ENCODE measurements around the gene IFT122.
"Not testable (repeated sequence)": the region's sequence is repeated elsewhere in the genome, so short reads cannot be mapped to it uniquely, and the experiment has no call there.

IFT122 gene, protein sequence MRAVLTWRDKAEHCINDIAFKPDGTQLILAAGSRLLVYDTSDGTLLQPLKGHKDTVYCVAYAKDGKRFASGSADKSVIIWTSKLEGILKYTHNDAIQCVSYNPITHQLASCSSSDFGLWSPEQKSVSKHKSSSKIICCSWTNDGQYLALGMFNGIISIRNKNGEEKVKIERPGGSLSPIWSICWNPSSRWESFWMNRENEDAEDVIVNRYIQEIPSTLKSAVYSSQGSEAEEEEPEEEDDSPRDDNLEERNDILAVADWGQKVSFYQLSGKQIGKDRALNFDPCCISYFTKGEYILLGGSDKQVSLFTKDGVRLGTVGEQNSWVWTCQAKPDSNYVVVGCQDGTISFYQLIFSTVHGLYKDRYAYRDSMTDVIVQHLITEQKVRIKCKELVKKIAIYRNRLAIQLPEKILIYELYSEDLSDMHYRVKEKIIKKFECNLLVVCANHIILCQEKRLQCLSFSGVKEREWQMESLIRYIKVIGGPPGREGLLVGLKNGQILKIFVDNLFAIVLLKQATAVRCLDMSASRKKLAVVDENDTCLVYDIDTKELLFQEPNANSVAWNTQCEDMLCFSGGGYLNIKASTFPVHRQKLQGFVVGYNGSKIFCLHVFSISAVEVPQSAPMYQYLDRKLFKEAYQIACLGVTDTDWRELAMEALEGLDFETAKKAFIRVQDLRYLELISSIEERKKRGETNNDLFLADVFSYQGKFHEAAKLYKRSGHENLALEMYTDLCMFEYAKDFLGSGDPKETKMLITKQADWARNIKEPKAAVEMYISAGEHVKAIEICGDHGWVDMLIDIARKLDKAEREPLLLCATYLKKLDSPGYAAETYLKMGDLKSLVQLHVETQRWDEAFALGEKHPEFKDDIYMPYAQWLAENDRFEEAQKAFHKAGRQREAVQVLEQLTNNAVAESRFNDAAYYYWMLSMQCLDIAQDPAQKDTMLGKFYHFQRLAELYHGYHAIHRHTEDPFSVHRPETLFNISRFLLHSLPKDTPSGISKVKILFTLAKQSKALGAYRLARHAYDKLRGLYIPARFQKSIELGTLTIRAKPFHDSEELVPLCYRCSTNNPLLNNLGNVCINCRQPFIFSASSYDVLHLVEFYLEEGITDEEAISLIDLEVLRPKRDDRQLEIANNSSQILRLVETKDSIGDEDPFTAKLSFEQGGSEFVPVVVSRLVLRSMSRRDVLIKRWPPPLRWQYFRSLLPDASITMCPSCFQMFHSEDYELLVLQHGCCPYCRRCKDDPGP

GRCh38 chr3:129439817-129440617 lies at the start of gene IFT122, which contains the start of gene MBD4:
Gene IFT122 (plus strand): TSS chr3:129440224. CDS start chr3:129440331, 107 bp downstream.
Gene MBD4 (minus strand): TSS chr3:129439948. CDS start chr3:129439833, 115 bp downstream.
- DNase-seq (ENCODE audit: low read depth), result peak; percentile 99

- DNase-seq (ENCODE audit: low read depth), result not testable (repeated sequence)
Measured at GRCh38 chr3:129391583-129391982, 48.4 kb upstream of the IFT122 start.

DNA sequence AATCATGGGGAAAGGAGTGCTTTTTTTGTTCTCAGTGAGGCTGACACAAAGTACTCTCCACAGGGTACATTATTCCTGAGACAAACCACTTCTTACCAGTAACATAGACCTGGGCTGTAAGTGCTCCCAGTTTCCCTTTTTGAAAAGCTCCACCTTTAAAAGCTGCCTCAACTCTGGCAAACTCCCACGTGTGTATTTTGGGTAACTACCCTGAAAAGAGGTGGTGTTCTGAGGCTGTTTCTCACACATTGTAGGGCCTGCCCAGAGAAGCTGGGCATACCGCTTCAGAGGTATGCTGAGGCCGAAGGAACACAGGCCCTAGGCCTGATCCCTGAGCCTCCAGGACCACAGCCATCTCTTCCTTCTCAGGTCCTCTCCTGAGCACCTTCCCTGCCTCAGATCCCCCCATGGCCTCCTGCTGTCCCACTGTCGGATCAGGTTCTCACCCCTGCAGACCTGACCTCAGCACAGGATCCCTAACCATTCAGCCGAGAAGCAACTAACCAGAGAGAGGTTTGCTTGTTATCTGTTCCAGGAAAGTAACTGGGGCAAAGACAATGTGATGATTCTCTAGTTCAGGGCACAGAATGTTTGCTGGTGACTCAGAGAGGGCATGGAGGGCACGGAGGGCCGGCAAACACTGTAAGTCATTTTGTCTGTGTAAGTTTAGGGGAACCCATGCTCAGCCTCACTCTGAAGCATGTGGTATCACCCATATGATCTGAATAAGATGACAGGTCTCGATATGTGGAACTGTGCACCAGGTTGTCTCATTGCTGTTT lies 47.7 kb upstream of the IFT122 start:
- not testable (repeated sequence) for DNase-seq (ENCODE audit: low read depth)

- no peak for DNase-seq (ENCODE audit: low read depth)
Measured at GRCh38 chr3:129393271-129393670, 46.8 kb upstream of the IFT122 start.

GRCh38 chr3:129393760-129394564 lies 46.1 kb upstream of the IFT122 start:
- DNase-seq (ENCODE audit: low read depth), result not testable (repeated sequence)

DNA sequence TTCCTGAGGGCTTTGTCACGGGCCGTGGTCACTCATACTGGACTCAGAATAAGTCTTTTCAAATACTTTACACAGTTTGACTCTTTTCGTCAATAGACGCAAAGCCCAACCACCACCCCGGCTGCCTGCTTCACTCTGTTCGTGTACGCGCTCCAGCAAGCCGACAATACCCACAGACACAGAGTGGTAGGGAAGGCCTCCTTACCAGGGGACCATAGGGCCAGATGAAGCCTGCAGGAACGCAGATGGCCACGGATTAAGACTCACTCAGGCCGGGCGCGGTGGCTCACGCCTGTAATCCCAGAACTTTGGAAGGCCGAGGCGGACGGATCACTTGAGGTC lies 41.2 kb upstream of the IFT122 start:
- DNase-seq (ENCODE audit: low read depth), result no peak

- peak; percentile 68 for DNase-seq (ENCODE audit: low read depth)
Measured at GRCh38 chr3:129399145-129399894, 40.7 kb upstream of the IFT122 start.

DNA sequence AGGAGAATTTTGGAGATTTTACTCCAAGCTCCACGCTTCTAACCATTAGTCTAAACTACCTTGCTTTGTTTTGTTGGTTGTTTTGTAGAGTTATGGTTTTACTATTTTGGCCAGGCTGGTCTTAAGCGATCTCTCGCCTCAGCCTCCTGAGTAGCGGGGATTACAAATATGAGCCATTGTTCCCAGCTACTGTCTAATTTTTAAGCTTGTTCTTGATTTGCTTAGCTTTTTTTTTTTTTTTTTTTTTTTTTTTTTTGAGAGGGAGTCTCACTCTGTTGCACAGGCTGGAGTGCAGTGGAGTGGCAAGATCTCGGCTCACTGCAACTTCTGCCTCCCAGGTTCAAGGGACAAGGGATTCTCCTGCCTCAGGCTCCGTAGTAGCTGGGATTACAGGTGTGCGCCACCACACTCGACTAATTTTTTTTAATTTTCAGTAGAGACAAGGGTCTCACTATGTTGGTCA lies 40.1 kb upstream of the IFT122 start:
- DNase-seq (ENCODE audit: low read depth), result no peak

GRCh38 chr3:129402210-129402609 lies 37.8 kb upstream of the IFT122 start:
- DNase-seq (ENCODE audit: low read depth), result no peak

DNA sequence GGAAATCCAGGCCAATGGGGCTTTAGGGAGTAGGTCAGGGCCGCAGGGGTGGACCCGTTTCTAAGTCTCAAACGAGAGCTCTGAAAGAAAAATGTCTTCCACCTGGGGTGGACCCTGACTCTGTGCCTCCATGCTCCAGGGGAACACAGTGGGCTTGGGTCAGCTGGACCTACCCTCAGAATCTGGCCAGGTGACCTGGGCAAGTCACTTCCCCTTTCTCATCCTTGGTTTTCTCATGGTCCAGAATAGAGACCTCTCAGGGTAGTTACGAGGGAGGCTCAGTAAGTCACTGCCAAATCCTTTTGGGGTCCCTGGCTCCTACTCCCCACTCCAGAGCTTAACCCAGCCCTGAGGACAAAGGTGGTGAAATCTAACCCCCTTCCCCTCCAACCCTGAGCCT lies 37.4 kb upstream of the IFT122 start:
- DNase-seq (ENCODE audit: low read depth), result no peak

GRCh38 chr3:129403450-129403849 lies 36.6 kb upstream of the IFT122 start:
- no peak for DNase-seq (ENCODE audit: low read depth)

GRCh38 chr3:129404130-129404529 lies 35.9 kb upstream of the IFT122 start:
- DNase-seq (ENCODE audit: low read depth), result no peak

DNA sequence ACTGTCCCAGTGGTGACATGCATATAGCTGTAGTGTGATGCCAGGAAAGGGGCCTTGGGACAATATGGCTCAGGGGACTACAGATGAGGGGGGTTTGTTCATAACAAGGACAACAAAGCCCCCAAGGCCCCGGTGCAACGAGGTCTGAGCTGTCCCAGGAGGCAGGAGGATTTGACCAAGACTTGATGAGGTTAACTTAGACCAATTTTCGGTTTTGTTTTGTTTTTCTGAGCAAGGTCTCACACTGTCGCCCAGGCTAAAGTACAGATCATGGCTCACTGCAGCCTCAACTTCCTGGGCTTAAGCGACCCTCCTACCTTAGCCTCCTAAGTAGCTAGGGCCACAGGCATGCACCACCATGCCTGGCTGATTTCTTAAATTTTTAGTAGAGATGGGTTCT lies 35.4 kb upstream of the IFT122 start:
- no peak for DNase-seq (ENCODE audit: low read depth)

- DNase-seq (ENCODE audit: low read depth), result no peak
Measured at GRCh38 chr3:129409541-129409940, 30.5 kb upstream of the IFT122 start.

DNA sequence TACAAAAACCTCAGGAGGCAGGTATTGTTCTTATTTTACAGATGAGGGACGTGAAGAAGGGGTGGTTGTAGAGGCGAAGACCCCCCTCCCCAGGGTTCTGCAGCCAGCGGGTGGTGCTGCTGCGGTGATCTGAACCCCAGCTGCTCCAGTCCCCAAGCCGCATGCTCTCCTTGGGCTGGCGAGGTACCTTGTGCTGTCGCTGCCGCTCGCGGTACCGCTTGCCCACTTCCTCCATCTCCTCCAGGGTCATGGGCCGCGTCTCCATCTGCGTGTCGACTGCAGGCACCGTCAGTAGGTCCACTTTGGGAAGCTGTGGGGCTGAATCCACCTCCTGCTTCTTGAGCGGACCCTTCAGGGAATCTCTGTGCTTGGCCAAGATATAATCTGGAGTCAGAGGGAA lies 29.1 kb upstream of the IFT122 start:
- DNase-seq (ENCODE audit: low read depth), result no peak

- DNase-seq (ENCODE audit: low read depth), result no peak
Measured at GRCh38 chr3:129412542-129413198, 27.4 kb upstream of the IFT122 start.

- not testable (repeated sequence) for DNase-seq (ENCODE audit: low read depth)
Measured at GRCh38 chr3:129413238-129413637, 26.8 kb upstream of the IFT122 start.

All from T-helper 22 cell (primary cell).